Loucy (cell line): Measurements from ENCODE around the gene CEBPB.
A peak's percentile ranks its signal among the peaks of the same experiment; 100 is the strongest.

Source experiments
- H2AFZ ChIP-seq: fragments of 200-600 bp; sonication (generic); 2 replicates; pipeline ENCODE4 v1.6.0; 2016; ENCODE audit warnings: antibody characterized with exemption, mild to moderate bottlenecking, low read length, moderate library complexity
- H3F3A ChIP-seq: fragments of 200-600 bp; 2 replicates; pipeline ENCODE4 v1.6.0; 2016; ENCODE audit warnings: antibody characterized with exemption, low read depth, mild to moderate bottlenecking
- H3K27me3 ChIP-seq: fragments of 200-600 bp; sonication (generic); 2 replicates; pipeline ENCODE4 v1.6.1; 2014; ENCODE audit warnings: low read length, mild to moderate bottlenecking; ENCODE audit not compliant: insufficient read depth, poor library complexity, severe bottlenecking
- H3K36me3 ChIP-seq: fragments of 200-600 bp; sonication (generic); 2 replicates; pipeline ENCODE4 v1.6.1; 2016; ENCODE audit warnings: low read length; ENCODE audit not compliant: insufficient read depth
- H3K4me1 ChIP-seq: fragments of 200-600 bp; sonication (generic); 2 replicates; pipeline ENCODE4 v1.5.1; 2014; ENCODE audit warnings: low read length, mild to moderate bottlenecking; ENCODE audit not compliant: insufficient read depth, poor library complexity, severe bottlenecking
- H3K4me2 ChIP-seq: fragments of 200-600 bp; sonication (generic); 2 replicates; pipeline ENCODE4 v1.6.0; 2014; ENCODE audit warnings: antibody characterized with exemption, low read length, low read depth, mild to moderate bottlenecking; ENCODE audit not compliant: poor library complexity, severe bottlenecking
- H3K4me3 ChIP-seq: fragments of 200-600 bp; sonication (generic); 2 replicates; pipeline ENCODE4 v1.5.1; 2014; ENCODE audit warnings: low read length, mild to moderate bottlenecking, mixed read lengths; ENCODE audit not compliant: poor library complexity, severe bottlenecking
- H3K79me2 ChIP-seq: fragments of 200-600 bp; sonication (generic); 2 replicates; pipeline ENCODE4 v1.6.1; 2014; ENCODE audit warnings: low read length; ENCODE audit not compliant: insufficient read depth
- H3K9ac ChIP-seq: fragments of 200-600 bp; sonication (generic); 2 replicates; pipeline ENCODE4 v1.6.0; 2014; ENCODE audit warnings: mild to moderate bottlenecking, low read depth, low read length, moderate library complexity; ENCODE audit not compliant: poor library complexity, severe bottlenecking
- H3K9me2 ChIP-seq: fragments of 200-600 bp; sonication (generic); replicated peaks from 2 replicates; pipeline ENCODE4 v1.6.1; 2016; ENCODE audit warnings: low read depth, low read length, mixed read lengths
- H3K9me3 ChIP-seq: fragments of 200-600 bp; sonication (generic); 2 replicates; pipeline ENCODE4 v1.6.1; 2014; ENCODE audit warnings: mild to moderate bottlenecking, antibody characterized with exemption, low read length, low read depth; ENCODE audit not compliant: insufficient read depth
- H4K20me1 ChIP-seq: fragments of 200-600 bp; sonication (generic); 2 replicates; pipeline ENCODE4 v1.6.0; 2014; ENCODE audit warnings: antibody characterized with exemption, low read length, mild to moderate bottlenecking; ENCODE audit not compliant: insufficient read depth, poor library complexity, severe bottlenecking
- CTCF ChIP-seq: fragments of 200-600 bp; sonication (generic); conservative IDR thresholded peaks from 2 replicates; pipeline ENCODE4 v1.5.1; 2014; ENCODE audit warnings: mild to moderate bottlenecking, antibody characterized with exemption, low read length
- EZH2phosphoT487 ChIP-seq: fragments of 200-600 bp; IDR thresholded peaks from 2 replicates; pipeline ENCODE4 v1.6.1; 2018; ENCODE audit warnings: antibody characterized with exemption, mild to moderate bottlenecking, moderate library complexity, borderline replicate concordance

The CEBPB gene

GRCh38 chr20:50193199-50193835 is 2.7 kb downstream of the CEBPB start:
- Histone ChIP-seq H3K4me1 (peaks cover 15% of the 10 kb centered on the region), H3K9me2 (no peaks in the 10 kb centered on the region), H4K20me1 (peaks cover 13% of the 10 kb centered on the region), H3K4me3 (peak overlapping the region; percentile 97), H3K27me3 (no peaks in the 10 kb centered on the region), H2AFZ (no peak overlapping the region), H3K79me2 (peaks cover 20% of the 10 kb centered on the region), H3K9me3 (no peaks in the 10 kb centered on the region), H3K9ac (peak overlapping the region; percentile 95), H3K36me3 (no peaks in the 10 kb centered on the region), H3F3A (no peaks in the 10 kb centered on the region), H3K4me2 (peak overlapping the region; percentile 99)
- TF ChIP-seq CTCF (no peak), EZH2phosphoT487 (no peak)

- Histone ChIP-seq H3K9me2 (no peaks in the 10 kb centered on the region), H3K79me2 (peaks cover 20% of the 10 kb centered on the region), H3K36me3 (no peaks in the 10 kb centered on the region), H4K20me1 (peaks cover 13% of the 10 kb centered on the region), H3K9ac (peak overlapping the region; percentile 95), H3K4me1 (peaks cover 15% of the 10 kb centered on the region), H3K27me3 (no peaks in the 10 kb centered on the region), H3K4me2 (peak overlapping the region; percentile 99), H3F3A (no peaks in the 10 kb centered on the region), H2AFZ (no peak overlapping the region), H3K4me3 (peak overlapping the region; percentile 97), H3K9me3 (no peaks in the 10 kb centered on the region)
- no peak for TF ChIP-seq CTCF
- no peak for TF ChIP-seq EZH2phosphoT487
Measured at GRCh38 chr20:50193836-50194421, 3.3 kb downstream of the CEBPB start.

GRCh38 chr20:50194422-50194830 is 3.8 kb downstream of the CEBPB start:
- TF ChIP-seq CTCF (no peak), EZH2phosphoT487 (no peak)
- Histone ChIP-seq H3K9ac (peak overlapping the region; percentile 95), H3K79me2 (peaks cover 20% of the 10 kb centered on the region), H3K9me2 (no peaks in the 10 kb centered on the region), H3K27me3 (no peaks in the 10 kb centered on the region), H3K4me1 (peaks cover 15% of the 10 kb centered on the region), H3F3A (no peaks in the 10 kb centered on the region), H3K4me3 (no peak overlapping the region), H2AFZ (no peak overlapping the region), H3K36me3 (no peaks in the 10 kb centered on the region), H3K9me3 (no peaks in the 10 kb centered on the region), H4K20me1 (peaks cover 13% of the 10 kb centered on the region), H3K4me2 (peak overlapping the region; percentile 22)
